GM23338 (cell line): ENCODE data around the gene CALR3.
"Not testable (repeated sequence)": the region's sequence is repeated elsewhere in the genome, so short reads cannot be mapped to it uniquely, and the experiment has no call there.

Experiments used
- CREB1 ChIP-seq: fragments of 250-450 bp; sonication (Bioruptor Pico); IDR thresholded peaks from 2 replicates; pipeline ENCODE4 v1.5.0; 2020; ENCODE audit warnings: low read depth, mild to moderate bottlenecking, moderate library complexity
- CTCF ChIP-seq, 2 experiments: fragments of 200-600 bp in 1 of 2; sonication (generic) in 1 of 2; conservative IDR thresholded peaks; 2 replicates each; pipeline versions ENCODE4 v1.5.1 to v1.6.1; 2016 to 2017; ENCODE audit warnings: antibody characterized with exemption in 2 of 2, low read depth in 2 of 2, mild to moderate bottlenecking in 2 of 2, moderate library complexity in 1 of 2
- EZH2 ChIP-seq: fragments of 200-600 bp; sonication (generic); IDR thresholded peaks from one replicate; pipeline ENCODE4 v1.8.0; 2017; ENCODE audit warnings: antibody characterized with exemption, mild to moderate bottlenecking, low read depth; ENCODE audit not compliant: unreplicated experiment
- EZH2phosphoT487 ChIP-seq: fragments of 200-600 bp; sonication (generic); IDR thresholded peaks from one replicate; pipeline ENCODE4 v1.8.1; 2018; ENCODE audit warnings: antibody characterized with exemption; ENCODE audit not compliant: unreplicated experiment
- JUNB ChIP-seq: IDR thresholded peaks from one replicate; pipeline ENCODE4 v1.6.1; 2016; ENCODE audit warnings: antibody characterized with exemption; ENCODE audit not compliant: unreplicated experiment

DNA sequence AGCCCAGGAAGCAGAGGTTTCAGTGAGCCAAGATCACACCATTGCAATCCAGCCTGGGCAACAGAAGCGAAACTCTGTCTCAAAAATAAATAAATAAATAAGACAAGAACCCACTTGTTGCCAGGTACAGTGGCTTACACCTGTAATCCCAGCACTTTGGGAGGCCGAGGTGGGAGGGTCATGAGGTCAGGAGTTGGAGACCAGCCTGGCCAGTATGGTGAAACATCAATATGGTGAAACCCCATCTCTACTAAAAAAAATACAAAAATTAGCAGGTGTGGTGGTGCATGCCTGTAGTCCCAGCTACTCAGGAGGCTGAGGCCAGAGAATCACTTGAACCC lies 23.4 kb downstream of the CALR3 start:
- not testable (repeated sequence) for TF ChIP-seq CTCF (conservative IDR thresholded peaks at IDR 0.05; ENCODE audit: low read depth in 2 of 2); EZH2; CREB1; EZH2phosphoT487; JUNB
